Adrenal gland (tissue), 5 donors: Measurements from ENCODE around the gene RYR2.

Experiments
- POLR2A ChIP-seq, 2 donors: fragments of 450-650 bp; IDR thresholded peaks; one replicate each; pipeline ENCODE4 v1.6.1; 2017; ENCODE audit warnings: antibody characterized with exemption in 2 of 2, mild to moderate bottlenecking in 2 of 2, moderate library complexity in 1 of 2
- TF ChIP-seq, protein P1 (sequence below), 6 experiments: fragments of 450-650 bp in 4 of 6; fragments of 200-600 bp in 2 of 6; sonication (generic) in 1 of 6; IDR thresholded peaks; 1 replicate in 5 of 6; 2 replicates in 1 of 6; pipeline versions ENCODE4 v1.5.1 to v1.8.0; 2016 to 2021; ENCODE audit warnings: antibody characterized with exemption in 6 of 6, mild to moderate bottlenecking in 2 of 6, moderate library complexity in 1 of 6
- donor health status: DM: no; HTN: no; CAD: no.

DNA sequence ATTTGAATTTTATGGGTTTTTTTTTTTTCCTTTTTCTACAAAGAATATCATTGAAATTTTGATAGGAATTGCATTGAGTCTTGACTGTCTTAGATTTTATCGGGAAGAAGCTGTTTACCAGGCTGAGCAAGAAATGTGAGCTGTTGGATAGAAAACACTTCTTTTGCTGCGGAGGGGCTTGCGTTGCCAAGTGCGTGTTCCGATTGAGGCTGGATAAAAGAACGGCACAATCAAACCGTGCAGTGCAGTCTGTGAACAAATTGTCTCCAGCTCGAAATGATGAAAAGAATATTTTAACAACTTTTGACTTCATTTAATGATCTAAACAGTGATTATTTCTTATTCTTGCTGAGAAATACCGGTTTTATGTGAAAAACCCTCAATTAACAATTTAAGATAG lies 149.4 kb downstream of the RYR2 start:
- no peak for TF ChIP-seq POLR2A (IDR thresholded peaks at IDR 0.05)
- TF ChIP-seq, protein P1, sequence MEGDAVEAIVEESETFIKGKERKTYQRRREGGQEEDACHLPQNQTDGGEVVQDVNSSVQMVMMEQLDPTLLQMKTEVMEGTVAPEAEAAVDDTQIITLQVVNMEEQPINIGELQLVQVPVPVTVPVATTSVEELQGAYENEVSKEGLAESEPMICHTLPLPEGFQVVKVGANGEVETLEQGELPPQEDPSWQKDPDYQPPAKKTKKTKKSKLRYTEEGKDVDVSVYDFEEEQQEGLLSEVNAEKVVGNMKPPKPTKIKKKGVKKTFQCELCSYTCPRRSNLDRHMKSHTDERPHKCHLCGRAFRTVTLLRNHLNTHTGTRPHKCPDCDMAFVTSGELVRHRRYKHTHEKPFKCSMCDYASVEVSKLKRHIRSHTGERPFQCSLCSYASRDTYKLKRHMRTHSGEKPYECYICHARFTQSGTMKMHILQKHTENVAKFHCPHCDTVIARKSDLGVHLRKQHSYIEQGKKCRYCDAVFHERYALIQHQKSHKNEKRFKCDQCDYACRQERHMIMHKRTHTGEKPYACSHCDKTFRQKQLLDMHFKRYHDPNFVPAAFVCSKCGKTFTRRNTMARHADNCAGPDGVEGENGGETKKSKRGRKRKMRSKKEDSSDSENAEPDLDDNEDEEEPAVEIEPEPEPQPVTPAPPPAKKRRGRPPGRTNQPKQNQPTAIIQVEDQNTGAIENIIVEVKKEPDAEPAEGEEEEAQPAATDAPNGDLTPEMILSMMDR (IDR thresholded peaks at IDR 0.05): no peak
